Measurements from ENCODE around the gene VAV1.

DNA sequence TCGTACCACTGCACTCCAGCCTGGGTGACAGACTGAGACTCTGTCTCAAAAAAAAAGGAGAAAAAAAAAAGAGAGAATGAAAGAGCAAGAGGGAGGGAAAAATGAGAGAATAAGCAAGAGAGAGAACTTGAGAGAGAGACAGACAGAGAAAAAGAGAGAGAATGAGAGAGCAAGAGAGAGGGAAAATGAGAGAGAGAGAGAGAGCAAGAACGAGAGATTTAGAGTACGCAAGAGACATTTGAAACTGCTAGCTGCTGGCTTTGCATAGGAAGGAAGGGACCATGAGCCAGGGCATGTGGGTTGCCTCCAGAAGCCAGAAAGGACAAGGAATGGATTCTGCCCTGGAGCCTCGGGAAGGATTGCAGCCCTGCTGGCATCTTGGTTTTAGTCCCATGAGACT is 105.3 kb downstream of the VAV1 start:
- TF ChIP-seq, protein P1, sequence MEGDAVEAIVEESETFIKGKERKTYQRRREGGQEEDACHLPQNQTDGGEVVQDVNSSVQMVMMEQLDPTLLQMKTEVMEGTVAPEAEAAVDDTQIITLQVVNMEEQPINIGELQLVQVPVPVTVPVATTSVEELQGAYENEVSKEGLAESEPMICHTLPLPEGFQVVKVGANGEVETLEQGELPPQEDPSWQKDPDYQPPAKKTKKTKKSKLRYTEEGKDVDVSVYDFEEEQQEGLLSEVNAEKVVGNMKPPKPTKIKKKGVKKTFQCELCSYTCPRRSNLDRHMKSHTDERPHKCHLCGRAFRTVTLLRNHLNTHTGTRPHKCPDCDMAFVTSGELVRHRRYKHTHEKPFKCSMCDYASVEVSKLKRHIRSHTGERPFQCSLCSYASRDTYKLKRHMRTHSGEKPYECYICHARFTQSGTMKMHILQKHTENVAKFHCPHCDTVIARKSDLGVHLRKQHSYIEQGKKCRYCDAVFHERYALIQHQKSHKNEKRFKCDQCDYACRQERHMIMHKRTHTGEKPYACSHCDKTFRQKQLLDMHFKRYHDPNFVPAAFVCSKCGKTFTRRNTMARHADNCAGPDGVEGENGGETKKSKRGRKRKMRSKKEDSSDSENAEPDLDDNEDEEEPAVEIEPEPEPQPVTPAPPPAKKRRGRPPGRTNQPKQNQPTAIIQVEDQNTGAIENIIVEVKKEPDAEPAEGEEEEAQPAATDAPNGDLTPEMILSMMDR (IDR thresholded peaks at IDR 0.05): no peak
- no peak for TF ChIP-seq ZFX (IDR thresholded peaks at IDR 0.05; ENCODE audit: borderline replicate concordance)
